Measurements from ENCODE around the gene SYNE1. TPM values are rescaled to one million over a fixed set of nuclear protein-coding genes. Genes with fewer than 3 reads are reported as not detected.

Gene SYNE1
- total RNA-seq, 1 experiment from 2014 or later: 23.0 TPM

DNA sequence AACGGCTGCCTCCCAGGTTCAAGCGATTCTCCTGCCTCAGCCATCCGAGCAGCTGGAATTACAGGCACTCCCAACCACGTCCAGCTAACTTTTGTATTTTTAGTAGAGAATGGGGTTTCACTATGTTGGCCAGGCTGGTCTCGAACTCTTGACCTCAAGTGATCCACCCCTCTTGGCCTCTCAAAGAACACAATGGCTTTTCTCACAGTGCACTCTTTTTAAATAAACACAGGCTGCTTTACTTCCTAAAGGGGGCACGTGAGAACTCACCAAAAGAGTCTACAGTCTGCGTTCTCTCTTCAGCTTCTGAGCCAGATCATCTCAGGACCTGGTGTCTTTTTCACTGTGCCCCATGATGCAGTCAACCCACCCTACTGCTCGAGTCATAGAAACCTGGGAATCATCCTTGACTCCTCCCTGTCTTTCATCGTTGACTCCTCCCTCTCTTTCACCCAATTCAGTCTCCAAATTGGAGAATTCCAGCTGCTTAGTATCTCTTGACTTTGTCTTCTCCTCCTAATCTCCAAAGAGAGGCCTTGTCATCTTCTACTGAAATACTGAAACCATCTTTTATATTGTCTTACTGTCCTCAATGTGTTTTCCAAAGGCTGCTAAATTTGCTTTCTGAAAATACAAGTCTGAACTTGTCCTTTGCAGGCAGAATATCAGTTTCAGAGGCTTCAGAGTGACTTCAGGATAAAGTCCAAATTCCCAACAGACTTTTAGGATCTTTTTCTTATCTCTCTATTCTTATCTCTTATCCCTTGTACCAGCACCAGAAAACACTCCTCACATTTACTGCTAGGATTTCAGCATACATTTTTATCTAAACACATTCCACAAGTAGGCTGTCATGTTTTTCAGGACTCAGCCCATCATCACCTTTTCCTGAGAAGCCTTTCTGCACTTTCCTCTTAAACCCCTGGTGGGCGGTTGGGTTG is 323.4 kb downstream of the SYNE1 start:
- TF ChIP-seq CTCF (IDR thresholded peaks at IDR 0.05; ENCODE audit: insufficient read depth in 1 of 2, low read depth in 1 of 2, low read length in 1 of 2, severe bottlenecking in 1 of 2, unreplicated experiment in 1 of 2): peak in 1 of 2 experiments; percentile 41
- peaks cover 10% of the 10 kb centered on the region for H3K9me3 Mint-ChIP-seq (ENCODE audit: unreplicated experiment)
- ChIA-PET CTCF (interaction anchor here (0.7 to 1.5 kb wide), 3 partner anchors 12 to 46 kb away, joined by 3 to 5 read pairs (median 3); no protein-coding TSS in a partner anchor), POLR2A (no interaction called here)
- no peaks in the 10 kb centered on the region for H3K27me3 Mint-ChIP-seq (ENCODE audit: insufficient read depth, unreplicated experiment)
- intact Hi-C loops (cut with micrococcal nuclease; ENCODE audit: unreplicated experiment): loop anchor here (1.0 to 5.0 kb wide), 7 partner anchors 12 to 862 kb away; partner anchors contain the start of gene RMND1
- DNase-seq: peak; percentile 85 to 87
- peak overlapping the region; percentile 66 for H3K4me3 Mint-ChIP-seq (ENCODE audit: unreplicated experiment)
- H3K27ac Mint-ChIP-seq (ENCODE audit: unreplicated experiment): peak overlapping the region; percentile 88
- BruUV-seq (replicated peaks): no TSS peak
- H3K36me3 Mint-ChIP-seq (ENCODE audit: insufficient read depth, unreplicated experiment): peaks cover 18% of the 10 kb centered on the region
- Histone ChIP-seq H3K9me3 (peaks cover 8% of the 10 kb centered on the region), H3K4me3 (ENCODE audit: low read depth, low read length) (no peak overlapping the region), H3K36me3 (ENCODE audit: control insufficient read depth, insufficient read depth, low read length) (no peaks in the 10 kb centered on the region), H3K27me3 (replicated peaks; ENCODE audit: control insufficient read depth, insufficient read depth, low read length) (no peaks in the 10 kb centered on the region), H3K4me1 (peaks cover 28% of the 10 kb centered on the region)
- H3K4me1 Mint-ChIP-seq (ENCODE audit: low read depth, unreplicated experiment): peaks cover 18% of the 10 kb centered on the region

GRCh38 chr6:152312434-152312833 is 324.7 kb downstream of the SYNE1 start:
- ChIA-PET CTCF (no interaction called here), POLR2A (no interaction called here)
- H3K36me3 Mint-ChIP-seq (ENCODE audit: insufficient read depth, unreplicated experiment): peaks cover 27% of the 10 kb centered on the region
- no peaks in the 10 kb centered on the region for H3K27me3 Mint-ChIP-seq (ENCODE audit: insufficient read depth, unreplicated experiment)
- H3K27ac Mint-ChIP-seq (ENCODE audit: unreplicated experiment): no peak overlapping the region
- H3K9me3 ChIP-seq: peaks cover 8% of the 10 kb centered on the region
- TF ChIP-seq CTCF (IDR thresholded peaks at IDR 0.05; ENCODE audit: insufficient read depth in 1 of 2, low read depth in 1 of 2, low read length in 1 of 2, severe bottlenecking in 1 of 2, unreplicated experiment in 1 of 2): no peak
- H3K4me1 ChIP-seq: peaks cover 28% of the 10 kb centered on the region
- DNase-seq: no peak
- no peaks in the 10 kb centered on the region for H3K36me3 ChIP-seq (ENCODE audit: control insufficient read depth, insufficient read depth, low read length)
- no peak overlapping the region for H3K4me3 ChIP-seq (ENCODE audit: low read depth, low read length)
- intact Hi-C loops (cut with micrococcal nuclease; ENCODE audit: unreplicated experiment): loop anchor here (5.0 kb wide), 1 partner anchor 860 kb away; the partner anchor contains the start of gene RMND1
- peaks cover 18% of the 10 kb centered on the region for H3K4me1 Mint-ChIP-seq (ENCODE audit: low read depth, unreplicated experiment)
- H3K27me3 ChIP-seq (replicated peaks; ENCODE audit: control insufficient read depth, insufficient read depth, low read length): no peaks in the 10 kb centered on the region
- no TSS peak for BruUV-seq (replicated peaks)
- peaks cover 10% of the 10 kb centered on the region for H3K9me3 Mint-ChIP-seq (ENCODE audit: unreplicated experiment)
- no peak overlapping the region for H3K4me3 Mint-ChIP-seq (ENCODE audit: unreplicated experiment)

DNA sequence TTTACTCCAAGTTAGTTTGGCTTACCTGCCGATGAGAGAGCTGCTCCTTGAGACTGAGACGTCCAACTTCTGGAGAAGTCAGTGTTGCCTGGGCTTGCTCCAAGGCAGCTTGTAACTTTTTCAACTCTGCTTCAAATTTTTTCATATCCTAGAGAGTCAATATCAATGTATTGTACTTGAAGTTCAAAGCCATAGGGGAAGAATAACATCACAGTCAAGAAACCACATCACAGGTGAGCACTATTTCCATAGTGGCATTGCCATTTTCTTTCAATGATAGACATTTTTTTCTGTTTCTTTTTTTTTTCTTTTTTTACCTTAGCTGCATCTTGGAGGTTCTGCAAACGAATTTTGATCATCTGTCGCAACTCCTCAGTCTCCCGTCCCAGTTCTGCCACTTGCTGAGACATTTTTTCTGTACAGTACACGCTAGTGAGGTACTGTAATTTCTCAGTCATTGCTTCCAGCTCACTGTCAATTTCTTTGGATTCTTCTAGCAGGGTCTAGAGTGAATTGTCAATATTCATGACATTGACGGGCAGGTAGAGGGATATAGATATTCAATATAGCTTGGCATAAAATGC is 326.7 kb downstream of the SYNE1 start:
- intact Hi-C loops (cut with micrococcal nuclease; ENCODE audit: unreplicated experiment): loop anchor here (5.0 kb wide), 1 partner anchor 858 kb away; the partner anchor contains the start of gene RMND1
- POLR2A ChIA-PET: no interaction called here
- no peak overlapping the region for H3K4me3 Mint-ChIP-seq (ENCODE audit: unreplicated experiment)
- Histone ChIP-seq H3K4me3 (ENCODE audit: low read depth, low read length) (no peak overlapping the region), H3K4me1 (peaks cover 22% of the 10 kb centered on the region), H3K36me3 (ENCODE audit: control insufficient read depth, insufficient read depth, low read length) (no peaks in the 10 kb centered on the region), H3K9me3 (peaks cover 2% of the 10 kb centered on the region), H3K27me3 (replicated peaks; ENCODE audit: control insufficient read depth, insufficient read depth, low read length) (no peaks in the 10 kb centered on the region)
- no peak for DNase-seq
- peaks cover 10% of the 10 kb centered on the region for H3K9me3 Mint-ChIP-seq (ENCODE audit: unreplicated experiment)
- H3K27ac Mint-ChIP-seq (ENCODE audit: unreplicated experiment): no peak overlapping the region
- peaks cover 18% of the 10 kb centered on the region for H3K4me1 Mint-ChIP-seq (ENCODE audit: low read depth, unreplicated experiment)
- no peak for TF ChIP-seq CTCF (IDR thresholded peaks at IDR 0.05; ENCODE audit: insufficient read depth in 1 of 2, low read depth in 1 of 2, low read length in 1 of 2, severe bottlenecking in 1 of 2, unreplicated experiment in 1 of 2)
- BruUV-seq (replicated peaks): no TSS peak
- no peaks in the 10 kb centered on the region for H3K27me3 Mint-ChIP-seq (ENCODE audit: insufficient read depth, unreplicated experiment)
- CTCF ChIA-PET: no interaction called here
- H3K36me3 Mint-ChIP-seq (ENCODE audit: insufficient read depth, unreplicated experiment): peaks cover 27% of the 10 kb centered on the region

All from Caco-2 (cell line).